Measurements from ENCODE around the gene SFXN5.

DNA sequence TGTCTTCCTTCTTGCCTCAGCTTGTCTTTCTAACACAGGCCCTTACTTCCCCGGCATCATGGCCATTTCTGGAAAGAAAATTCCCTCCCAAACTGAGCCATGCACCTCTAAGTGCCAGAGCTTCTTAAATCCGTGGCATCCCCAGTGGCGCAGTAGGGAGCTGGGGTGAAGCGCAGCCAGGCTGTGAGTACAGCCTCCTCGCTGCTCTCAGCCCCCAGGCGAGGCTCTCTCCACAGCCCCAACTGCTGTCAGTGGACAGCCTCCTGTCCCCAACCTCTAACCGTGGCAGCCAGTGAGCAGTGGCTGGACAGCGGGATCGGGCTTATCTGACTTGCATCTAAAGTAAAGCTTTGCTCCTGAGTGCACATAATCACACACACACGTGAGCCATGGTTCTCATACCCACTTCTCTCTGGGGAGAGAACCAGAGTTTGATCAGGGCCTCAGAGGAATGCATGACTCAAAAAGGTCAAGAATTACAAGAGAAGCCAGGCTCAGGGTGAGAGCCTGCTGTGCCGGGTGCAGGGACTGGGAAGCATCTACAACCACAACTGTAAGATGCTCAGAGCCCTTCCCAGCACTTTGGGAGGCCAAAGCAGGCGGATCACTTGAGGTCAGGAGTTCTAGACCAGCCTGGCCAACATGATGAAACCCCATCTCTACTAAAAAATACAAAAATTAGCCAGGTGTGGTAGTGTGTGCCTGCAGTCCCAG lies 50.7 kb downstream of the SFXN5 start:
- TF ChIP-seq, protein P1, sequence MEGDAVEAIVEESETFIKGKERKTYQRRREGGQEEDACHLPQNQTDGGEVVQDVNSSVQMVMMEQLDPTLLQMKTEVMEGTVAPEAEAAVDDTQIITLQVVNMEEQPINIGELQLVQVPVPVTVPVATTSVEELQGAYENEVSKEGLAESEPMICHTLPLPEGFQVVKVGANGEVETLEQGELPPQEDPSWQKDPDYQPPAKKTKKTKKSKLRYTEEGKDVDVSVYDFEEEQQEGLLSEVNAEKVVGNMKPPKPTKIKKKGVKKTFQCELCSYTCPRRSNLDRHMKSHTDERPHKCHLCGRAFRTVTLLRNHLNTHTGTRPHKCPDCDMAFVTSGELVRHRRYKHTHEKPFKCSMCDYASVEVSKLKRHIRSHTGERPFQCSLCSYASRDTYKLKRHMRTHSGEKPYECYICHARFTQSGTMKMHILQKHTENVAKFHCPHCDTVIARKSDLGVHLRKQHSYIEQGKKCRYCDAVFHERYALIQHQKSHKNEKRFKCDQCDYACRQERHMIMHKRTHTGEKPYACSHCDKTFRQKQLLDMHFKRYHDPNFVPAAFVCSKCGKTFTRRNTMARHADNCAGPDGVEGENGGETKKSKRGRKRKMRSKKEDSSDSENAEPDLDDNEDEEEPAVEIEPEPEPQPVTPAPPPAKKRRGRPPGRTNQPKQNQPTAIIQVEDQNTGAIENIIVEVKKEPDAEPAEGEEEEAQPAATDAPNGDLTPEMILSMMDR (IDR thresholded peaks at IDR 0.05), result no peak
- TF ChIP-seq POLR2A (IDR thresholded peaks at IDR 0.05), result no peak

Data from right lobe of liver (tissue), 4 donors.